HepG2 (cell line): ENCODE results near the gene NFATC2. TPM values are rescaled to one million over a fixed set of nuclear protein-coding genes. Genes with fewer than 3 reads are reported as not detected.

Experiments used
- ARHGAP35 ChIP-seq: sonication (generic); formaldehyde crosslinking; IDR thresholded peaks from 2 replicates; pipeline ENCODE4 v1.9.0; 2022; ENCODE audit warnings: mild to moderate bottlenecking, inconsistent platforms, moderate library complexity, missing genetic modification reagents, borderline replicate concordance
- HHEX ChIP-seq: IDR thresholded peaks from 2 replicates; pipeline ENCODE4 v1.6.1; 2016; ENCODE audit warnings: control low read depth
- JUNB ChIP-seq: sonication (generic); formaldehyde crosslinking; IDR thresholded peaks from 2 replicates; pipeline ENCODE4 v1.8.0; 2022; ENCODE audit warnings: missing genetic modification reagents, mild to moderate bottlenecking, borderline replicate concordance
- MATR3 ChIP-seq: sonication (generic); formaldehyde crosslinking; IDR thresholded peaks from 2 replicates; pipeline ENCODE4 v1.4.0; 2020; ENCODE audit warnings: missing genetic modification reagents
- NKX3-1 ChIP-seq: sonication (generic); formaldehyde crosslinking; IDR thresholded peaks from 2 replicates; pipeline ENCODE4 v1.5.0; 2020; ENCODE audit warnings: missing genetic modification reagents
- RFX1 ChIP-seq: fragments of 450-650 bp; IDR thresholded peaks from 2 replicates; pipeline ENCODE4 v1.6.1; 2017
- RXRA ChIP-seq: sonication (generic); formaldehyde crosslinking; IDR thresholded peaks from 2 replicates; pipeline ENCODE4 v1.5.1; 2020; ENCODE audit warnings: missing genetic modification reagents
- SP4 ChIP-seq: sonication (generic); formaldehyde crosslinking; IDR thresholded peaks from 2 replicates; pipeline ENCODE4 v1.8.1; 2023; ENCODE audit warnings: mild to moderate bottlenecking, missing genetic modification reagents
- STAT6 ChIP-seq: sonication (generic); formaldehyde crosslinking; IDR thresholded peaks from 2 replicates; pipeline ENCODE4 v1.4.0; 2020; ENCODE audit warnings: missing genetic modification reagents, mild to moderate bottlenecking, borderline replicate concordance
- TBL1XR1 ChIP-seq: fragments of 150-350 bp; IDR thresholded peaks from 2 replicates; pipeline ENCODE4 v1.6.1; 2014; ENCODE audit warnings: borderline replicate concordance, low read length; ENCODE audit not compliant: partially characterized antibody
- ZBTB21 ChIP-seq: sonication (generic); formaldehyde crosslinking; IDR thresholded peaks from 2 replicates; pipeline ENCODE4 v1.4.0; 2020; ENCODE audit warnings: missing genetic modification reagents
- ZBTB43 ChIP-seq: sonication (generic); formaldehyde crosslinking; conservative IDR thresholded peaks from 2 replicates; pipeline ENCODE4 v1.4.0; 2020; ENCODE audit warnings: missing genetic modification reagents
- ZFP90 ChIP-seq: sonication (generic); formaldehyde crosslinking; IDR thresholded peaks from 2 replicates; pipeline ENCODE4 v1.8.0; 2022; ENCODE audit warnings: missing genetic modification reagents, mild to moderate bottlenecking, inconsistent platforms, borderline replicate concordance
- ZFX ChIP-seq: sonication (generic); formaldehyde crosslinking; IDR thresholded peaks from 2 replicates; pipeline ENCODE4 v1.4.0; 2020; ENCODE audit warnings: mild to moderate bottlenecking, low read depth, missing genetic modification reagents, moderate library complexity
- ZMAT3 ChIP-seq: sonication (generic); formaldehyde crosslinking; conservative IDR thresholded peaks from 2 replicates; pipeline ENCODE4 v1.7.0; 2021; ENCODE audit warnings: missing genetic modification reagents
- ZNF142 ChIP-seq: sonication (generic); formaldehyde crosslinking; IDR thresholded peaks from 2 replicates; pipeline ENCODE4 v1.4.0; 2020; ENCODE audit warnings: missing genetic modification reagents
- ZNF839 ChIP-seq: sonication (generic); formaldehyde crosslinking; IDR thresholded peaks from 2 replicates; pipeline ENCODE4 v1.4.0; 2020; ENCODE audit warnings: missing genetic modification reagents, mild to moderate bottlenecking, borderline replicate concordance
- ZNF891 ChIP-seq: sonication (generic); formaldehyde crosslinking; IDR thresholded peaks from 2 replicates; pipeline ENCODE4 v1.5.0; 2020; ENCODE audit warnings: mild to moderate bottlenecking, missing genetic modification reagents
- polyA plus RNA-seq, 8 experiments: library from polyadenylated mRNA; depleted of rRNA in 3 of 8; stranded (reverse) in 7 of 8; unstranded in 1 of 8; fragments of >200 nt; fragmentation: Illumina TruSeq in 4 of 8; extraction: Trizol in 4 of 8; gene quantifications; 2 replicates each; pipeline versions ENCODE4 v1.2.1 to v1.2.3, GENCODE V29; 2011 to 2016; ENCODE audit warnings: low read depth in 4 of 8, missing spikeins in 1 of 8, mixed read lengths in 1 of 8; ENCODE audit not compliant: insufficient read depth in 1 of 8
- total RNA-seq, 5 experiments: library from RNA; depleted of rRNA; stranded (reverse); fragments of >200 nt; fragmentation: Illumina TruSeq; extraction: Trizol; gene quantifications; 2 replicates each; pipeline ENCODE4 v1.2.3, GENCODE V29; 2016; ENCODE audit warnings: low read depth in 1 of 5
- TF ChIP-seq, protein P1 (sequence below): sonication (generic); formaldehyde crosslinking; IDR thresholded peaks from 2 replicates; pipeline ENCODE4 v1.5.0; 2020; ENCODE audit warnings: missing genetic modification reagents

NFATC2 gene
- total and polyA plus RNA-seq, 2 of the 13 experiments (the other 11 are each of a cell fraction or from before 2014, with no cell fraction given): 1.9 to 3.3 TPM

DNA sequence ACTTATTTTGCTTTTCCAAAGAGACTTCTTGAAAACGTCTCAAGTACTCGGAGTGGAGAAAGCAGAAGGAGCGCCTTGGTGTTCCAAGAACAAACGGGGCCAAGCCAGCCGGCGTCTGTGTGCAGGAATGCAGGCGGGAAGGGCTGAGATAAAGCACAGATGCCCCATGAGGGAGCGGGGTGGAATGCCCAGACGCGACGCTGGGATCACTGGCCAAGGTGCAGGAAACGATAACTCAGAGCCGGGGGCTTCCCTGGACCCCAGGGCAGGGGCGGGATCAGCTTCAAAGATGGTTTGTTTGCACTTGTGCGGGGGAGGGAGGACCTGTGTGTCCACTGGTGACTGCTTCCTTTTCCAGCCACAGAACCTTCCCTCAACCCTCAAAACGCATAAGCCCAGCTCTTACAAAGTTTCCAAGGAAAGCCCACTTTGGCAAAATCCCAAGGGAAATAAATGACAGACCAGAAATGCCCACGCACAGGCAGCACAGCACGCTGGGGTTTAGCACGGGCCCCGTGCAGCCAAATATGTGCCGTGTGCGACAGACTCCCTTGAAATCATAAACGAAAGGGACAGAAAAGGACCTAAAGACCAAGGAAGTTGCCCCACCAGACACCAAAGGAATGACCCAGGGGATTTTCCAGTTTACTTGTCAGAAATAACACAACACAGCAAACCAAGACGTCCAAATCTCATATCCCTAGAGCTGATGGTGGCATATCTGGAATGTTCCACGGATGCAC, 113.9 kb downstream of the NFATC2 start (continued):
- TF ChIP-seq ZBTB21 (no peak), HHEX (CRISPR knock-in tag) (no peak), MATR3 (CRISPR knock-in tag) (no peak), ARHGAP35 (CRISPR knock-in tag) (no peak), RXRA (CRISPR knock-in tag) (peak; percentile 80; the same call in 1 of the 2 replicates), ZNF142 (CRISPR knock-in tag) (peak; percentile 51; the same call in 1 of the 2 replicates), ZFX (CRISPR knock-in tag) (no peak; the same call in 1 of the 2 replicates), RFX1 (no peak), NKX3-1 (CRISPR knock-in tag) (no peak), ZFP90 (CRISPR knock-in tag) (peak; percentile 91; the same call in 1 of the 2 replicates), TBL1XR1 (no peak), JUNB (no peak), STAT6 (CRISPR knock-in tag) (no peak), ZMAT3 (CRISPR knock-in tag) (peak; percentile 50; the same call in 1 of the 2 replicates), ZBTB43 (CRISPR knock-in tag) (peak; percentile 60; the same call in 1 of the 2 replicates), ZNF839 (CRISPR knock-in tag) (no peak), ZNF891 (peak; percentile 38; the same call in 1 of the 2 replicates), SP4 (no peak)
- TF ChIP-seq, protein P1, sequence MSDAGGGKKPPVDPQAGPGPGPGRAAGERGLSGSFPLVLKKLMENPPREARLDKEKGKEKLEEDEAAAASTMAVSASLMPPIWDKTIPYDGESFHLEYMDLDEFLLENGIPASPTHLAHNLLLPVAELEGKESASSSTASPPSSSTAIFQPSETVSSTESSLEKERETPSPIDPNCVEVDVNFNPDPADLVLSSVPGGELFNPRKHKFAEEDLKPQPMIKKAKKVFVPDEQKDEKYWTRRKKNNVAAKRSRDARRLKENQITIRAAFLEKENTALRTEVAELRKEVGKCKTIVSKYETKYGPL (CRISPR knock-in tag): 0 out of 2 replicates have a peak, but pooled peaks have one; percentile 54
